ENCODE data around the gene TMCC2. TPM values are rescaled to one million over a fixed set of nuclear protein-coding genes. Genes with fewer than 3 reads are reported as not detected.

Gene TMCC2
- total RNA-seq, 1 experiment from 2014 or later = 2.7 TPM

DNA sequence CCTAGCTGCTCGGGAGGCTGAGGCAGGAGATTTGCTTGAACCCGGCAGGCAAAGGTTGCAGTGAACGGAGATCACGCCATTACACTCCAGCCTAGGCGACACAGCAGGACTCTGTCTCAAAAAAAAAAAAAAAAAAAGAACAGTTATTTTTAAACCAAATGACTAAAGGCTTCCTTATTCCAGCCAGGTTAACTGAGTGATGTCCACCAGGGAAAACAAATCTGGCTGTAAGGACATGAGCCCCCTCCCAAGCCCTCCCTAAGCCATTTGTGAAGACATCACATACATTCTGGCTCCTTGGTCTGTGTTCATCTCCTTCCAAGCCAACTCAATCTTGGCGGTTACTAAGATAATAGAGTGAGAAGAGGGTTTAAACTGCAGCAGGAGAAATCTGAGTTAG, 8.2 kb downstream of the TMCC2 start:
- POLR2A ChIA-PET = no interaction called here
- ATAC-seq = no peak
- Histone ChIP-seq H2AFZ (ENCODE audit: low read depth, low read length, poor library complexity, severe bottlenecking) (no peak overlapping the region), H3K4me3 (replicated peaks in 1 of 2; ENCODE audit: low read depth in 1 of 2, low read length in 2 of 2) (no peak overlapping the region), H3K4me1 (ENCODE audit: control insufficient read depth in 1 of 2, insufficient read depth in 2 of 2, low read length in 2 of 2) (no peaks in the 10 kb centered on the region), H3K9me2 (ENCODE audit: insufficient read depth) (no peaks in the 10 kb centered on the region), H3K4me2 (ENCODE audit: low read length) (no peak overlapping the region), H3K9ac (ENCODE audit: low read length) (no peak overlapping the region), H3K27me3 (ENCODE audit: insufficient read depth, low read length) (no peaks in the 10 kb centered on the region), H4K20me1 (ENCODE audit: insufficient read depth) (no peaks in the 10 kb centered on the region), H3K36me3 (ENCODE audit: control insufficient read depth in 1 of 2, insufficient read depth in 2 of 2, low read length in 2 of 2) (no peaks in the 10 kb centered on the region), H3K79me2 (ENCODE audit: insufficient read depth, low read length) (no peaks in the 10 kb centered on the region), H3K9me3 (ENCODE audit: control insufficient read depth in 1 of 2, insufficient read depth in 1 of 2, low read depth in 1 of 2, low read length in 2 of 2) (no peaks in the 10 kb centered on the region), H3K27ac (ENCODE audit: low read depth, low read length) (no peak overlapping the region)
- CTCF ChIA-PET = no interaction called here
- no peak for TF ChIP-seq SIN3A (IDR thresholded peaks at IDR 0.05; ENCODE audit: low read depth)
- TF ChIP-seq EZH2phosphoT487 (IDR thresholded peaks at IDR 0.05; ENCODE audit: borderline replicate concordance) = no peak
- TF ChIP-seq EGR1 (IDR thresholded peaks at IDR 0.05; ENCODE audit: low read depth) = no peak
- TF ChIP-seq, protein P1, sequence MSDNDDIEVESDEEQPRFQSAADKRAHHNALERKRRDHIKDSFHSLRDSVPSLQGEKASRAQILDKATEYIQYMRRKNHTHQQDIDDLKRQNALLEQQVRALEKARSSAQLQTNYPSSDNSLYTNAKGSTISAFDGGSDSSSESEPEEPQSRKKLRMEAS (IDR thresholded peaks at IDR 0.05) = no peak
- no peak for TF ChIP-seq SRF (IDR thresholded peaks at IDR 0.05; ENCODE audit: low read depth)
- no TSS peak for BruUV-seq (replicated peaks)
- DNase-seq (ENCODE audit: low read depth, low spot score) = no peak
- RAD21 ChIA-PET (ENCODE audit: low non-redundant PET in 1 of 2, low total read pairs in 2 of 2, uncharacterized antibody in 2 of 2, unreplicated experiment in 2 of 2) = no interaction called here
- intact Hi-C loops (cut with micrococcal nuclease) = no loop called here

DNA sequence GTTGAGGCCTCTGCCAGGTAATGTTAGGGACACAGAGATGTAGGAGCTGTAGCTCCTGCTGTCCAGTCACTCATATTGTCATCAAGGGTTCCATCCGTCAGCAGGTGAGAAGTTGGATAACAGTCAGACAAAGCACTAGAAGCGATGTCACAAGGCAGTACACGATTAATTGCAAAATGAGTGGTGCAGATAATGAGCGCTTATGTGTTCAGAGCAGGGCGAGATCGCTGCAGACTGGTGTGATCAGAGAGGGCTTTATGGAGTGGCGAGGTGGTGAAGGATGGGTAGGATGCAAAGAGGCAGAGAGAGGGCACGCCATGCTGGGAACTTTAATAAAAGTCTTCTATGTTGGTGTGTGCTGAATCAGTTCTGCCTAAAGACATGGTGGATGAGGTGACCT, 8.8 kb downstream of the TMCC2 start:
- Histone ChIP-seq H3K9ac (ENCODE audit: low read length) (no peak overlapping the region), H3K27ac (ENCODE audit: low read depth, low read length) (no peak overlapping the region), H4K20me1 (ENCODE audit: insufficient read depth) (no peaks in the 10 kb centered on the region), H3K79me2 (ENCODE audit: insufficient read depth, low read length) (no peaks in the 10 kb centered on the region), H3K4me2 (ENCODE audit: low read length) (no peak overlapping the region), H3K9me3 (ENCODE audit: control insufficient read depth in 1 of 2, insufficient read depth in 1 of 2, low read depth in 1 of 2, low read length in 2 of 2) (no peaks in the 10 kb centered on the region), H3K9me2 (ENCODE audit: insufficient read depth) (no peaks in the 10 kb centered on the region), H2AFZ (ENCODE audit: low read depth, low read length, poor library complexity, severe bottlenecking) (no peak overlapping the region), H3K4me3 (replicated peaks in 1 of 2; ENCODE audit: low read depth in 1 of 2, low read length in 2 of 2) (no peak overlapping the region), H3K4me1 (ENCODE audit: control insufficient read depth in 1 of 2, insufficient read depth in 2 of 2, low read length in 2 of 2) (no peaks in the 10 kb centered on the region), H3K27me3 (ENCODE audit: insufficient read depth, low read length) (no peaks in the 10 kb centered on the region), H3K36me3 (ENCODE audit: control insufficient read depth in 1 of 2, insufficient read depth in 2 of 2, low read length in 2 of 2) (no peaks in the 10 kb centered on the region)
- POLR2A ChIA-PET = no interaction called here
- RAD21 ChIA-PET (ENCODE audit: low non-redundant PET in 1 of 2, low total read pairs in 2 of 2, uncharacterized antibody in 2 of 2, unreplicated experiment in 2 of 2) = no interaction called here
- CTCF ChIA-PET = no interaction called here
- no TSS peak for BruUV-seq (replicated peaks)
- TF ChIP-seq, protein P2, sequence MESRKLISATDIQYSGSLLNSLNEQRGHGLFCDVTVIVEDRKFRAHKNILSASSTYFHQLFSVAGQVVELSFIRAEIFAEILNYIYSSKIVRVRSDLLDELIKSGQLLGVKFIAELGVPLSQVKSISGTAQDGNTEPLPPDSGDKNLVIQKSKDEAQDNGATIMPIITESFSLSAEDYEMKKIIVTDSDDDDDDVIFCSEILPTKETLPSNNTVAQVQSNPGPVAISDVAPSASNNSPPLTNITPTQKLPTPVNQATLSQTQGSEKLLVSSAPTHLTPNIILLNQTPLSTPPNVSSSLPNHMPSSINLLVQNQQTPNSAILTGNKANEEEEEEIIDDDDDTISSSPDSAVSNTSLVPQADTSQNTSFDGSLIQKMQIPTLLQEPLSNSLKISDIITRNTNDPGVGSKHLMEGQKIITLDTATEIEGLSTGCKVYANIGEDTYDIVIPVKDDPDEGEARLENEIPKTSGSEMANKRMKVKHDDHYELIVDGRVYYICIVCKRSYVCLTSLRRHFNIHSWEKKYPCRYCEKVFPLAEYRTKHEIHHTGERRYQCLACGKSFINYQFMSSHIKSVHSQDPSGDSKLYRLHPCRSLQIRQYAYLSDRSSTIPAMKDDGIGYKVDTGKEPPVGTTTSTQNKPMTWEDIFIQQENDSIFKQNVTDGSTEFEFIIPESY (IDR thresholded peaks at IDR 0.05; ENCODE audit: extremely low read depth, insufficient replicate concordance, low read length) = no peak
- TF ChIP-seq ZFX (IDR thresholded peaks at IDR 0.05) (no peak), ELF1 (IDR thresholded peaks at IDR 0.05; ENCODE audit: borderline replicate concordance, low read depth) (no peak), SRF (IDR thresholded peaks at IDR 0.05; ENCODE audit: low read depth) (no peak), SP1 (IDR thresholded peaks at IDR 0.05; ENCODE audit: low read depth) (no peak), YY1 (IDR thresholded peaks at IDR 0.05; ENCODE audit: extremely low read depth, insufficient replicate concordance, low read depth, low read length) (no peak), POLR2AphosphoS5 (IDR thresholded peaks at IDR 0.05; ENCODE audit: low read depth, low read length) (no peak), ZNF274 (IDR thresholded peaks at IDR 0.05; ENCODE audit: low read depth, low read length) (no peak), CEBPB (IDR thresholded peaks at IDR 0.05; ENCODE audit: low read depth) (no peak), CBX3 (IDR thresholded peaks at IDR 0.05; ENCODE audit: low read depth) (no peak), POLR2A (IDR thresholded peaks at IDR 0.05; ENCODE audit: borderline replicate concordance, extremely low read depth, insufficient read depth, insufficient read length) (no peak), FOSL1 (IDR thresholded peaks at IDR 0.05; ENCODE audit: low read depth) (no peak)
- TF ChIP-seq, protein P3, sequence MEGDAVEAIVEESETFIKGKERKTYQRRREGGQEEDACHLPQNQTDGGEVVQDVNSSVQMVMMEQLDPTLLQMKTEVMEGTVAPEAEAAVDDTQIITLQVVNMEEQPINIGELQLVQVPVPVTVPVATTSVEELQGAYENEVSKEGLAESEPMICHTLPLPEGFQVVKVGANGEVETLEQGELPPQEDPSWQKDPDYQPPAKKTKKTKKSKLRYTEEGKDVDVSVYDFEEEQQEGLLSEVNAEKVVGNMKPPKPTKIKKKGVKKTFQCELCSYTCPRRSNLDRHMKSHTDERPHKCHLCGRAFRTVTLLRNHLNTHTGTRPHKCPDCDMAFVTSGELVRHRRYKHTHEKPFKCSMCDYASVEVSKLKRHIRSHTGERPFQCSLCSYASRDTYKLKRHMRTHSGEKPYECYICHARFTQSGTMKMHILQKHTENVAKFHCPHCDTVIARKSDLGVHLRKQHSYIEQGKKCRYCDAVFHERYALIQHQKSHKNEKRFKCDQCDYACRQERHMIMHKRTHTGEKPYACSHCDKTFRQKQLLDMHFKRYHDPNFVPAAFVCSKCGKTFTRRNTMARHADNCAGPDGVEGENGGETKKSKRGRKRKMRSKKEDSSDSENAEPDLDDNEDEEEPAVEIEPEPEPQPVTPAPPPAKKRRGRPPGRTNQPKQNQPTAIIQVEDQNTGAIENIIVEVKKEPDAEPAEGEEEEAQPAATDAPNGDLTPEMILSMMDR (IDR thresholded peaks at IDR 0.05 in 2 of 3, conservative IDR thresholded peaks at IDR 0.05 in 1 of 3; ENCODE audit: borderline replicate concordance in 1 of 3, insufficient read depth in 1 of 3, low read depth in 2 of 3, low read length in 2 of 3) = no peak
- no peak for DNase-seq (ENCODE audit: low read depth, low spot score)
- intact Hi-C loops (cut with micrococcal nuclease) = no loop called here
- ATAC-seq = no peak
